Measurements from ENCODE around the gene PPP1R7.

Gene PPP1R7

DNA sequence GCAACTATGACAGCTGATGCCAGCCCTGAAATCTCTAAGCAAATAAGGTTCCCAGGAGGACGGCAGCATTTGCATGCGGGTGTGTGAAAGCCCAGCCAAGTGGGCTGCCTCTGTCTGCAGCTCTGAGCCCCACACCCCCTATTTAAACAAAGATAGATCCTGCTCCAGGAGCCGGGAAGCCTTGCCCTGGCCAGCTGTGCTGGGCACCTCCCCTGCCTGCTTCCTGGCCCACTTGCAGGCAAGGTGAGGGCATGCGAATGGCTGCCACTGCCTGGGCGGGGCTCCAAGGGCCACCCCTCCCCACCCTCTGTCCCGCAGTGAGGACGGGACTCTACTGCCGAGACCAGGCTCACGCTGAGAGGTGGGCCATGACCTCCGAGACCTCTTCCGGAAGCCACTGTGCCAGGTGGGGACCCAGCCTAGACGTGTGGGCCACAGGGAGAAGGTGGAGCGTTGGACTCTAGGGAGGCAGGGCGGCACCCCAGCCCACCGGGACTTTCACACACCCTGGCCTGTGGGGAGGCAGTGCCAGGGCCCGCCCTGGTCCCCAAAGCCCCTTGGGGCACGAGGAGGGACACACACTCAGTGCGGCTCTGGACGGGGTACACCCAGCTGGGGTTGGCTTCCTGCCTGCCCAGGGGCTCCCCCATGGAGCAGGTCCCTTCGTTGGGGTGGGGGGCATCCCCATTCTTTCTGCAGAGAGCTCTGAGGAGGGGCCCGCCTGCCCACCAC, 38.3 kb downstream of the PPP1R7 start, which contains the start of gene ANO7:
ANO7 (plus strand) TSS at position 317 of the 732 bp plus-strand sequence. CDS start 1,387 bp downstream, outside the sequence.
- TF ChIP-seq, protein P1, sequence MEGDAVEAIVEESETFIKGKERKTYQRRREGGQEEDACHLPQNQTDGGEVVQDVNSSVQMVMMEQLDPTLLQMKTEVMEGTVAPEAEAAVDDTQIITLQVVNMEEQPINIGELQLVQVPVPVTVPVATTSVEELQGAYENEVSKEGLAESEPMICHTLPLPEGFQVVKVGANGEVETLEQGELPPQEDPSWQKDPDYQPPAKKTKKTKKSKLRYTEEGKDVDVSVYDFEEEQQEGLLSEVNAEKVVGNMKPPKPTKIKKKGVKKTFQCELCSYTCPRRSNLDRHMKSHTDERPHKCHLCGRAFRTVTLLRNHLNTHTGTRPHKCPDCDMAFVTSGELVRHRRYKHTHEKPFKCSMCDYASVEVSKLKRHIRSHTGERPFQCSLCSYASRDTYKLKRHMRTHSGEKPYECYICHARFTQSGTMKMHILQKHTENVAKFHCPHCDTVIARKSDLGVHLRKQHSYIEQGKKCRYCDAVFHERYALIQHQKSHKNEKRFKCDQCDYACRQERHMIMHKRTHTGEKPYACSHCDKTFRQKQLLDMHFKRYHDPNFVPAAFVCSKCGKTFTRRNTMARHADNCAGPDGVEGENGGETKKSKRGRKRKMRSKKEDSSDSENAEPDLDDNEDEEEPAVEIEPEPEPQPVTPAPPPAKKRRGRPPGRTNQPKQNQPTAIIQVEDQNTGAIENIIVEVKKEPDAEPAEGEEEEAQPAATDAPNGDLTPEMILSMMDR (IDR thresholded peaks at IDR 0.05): no peak
- Histone ChIP-seq H3K27ac (no peak within 1 kb of the TSS), H3K4me3 (no peak within 1 kb of the TSS)
- DNase-seq (ENCODE audit: low spot score): no peak

DNA sequence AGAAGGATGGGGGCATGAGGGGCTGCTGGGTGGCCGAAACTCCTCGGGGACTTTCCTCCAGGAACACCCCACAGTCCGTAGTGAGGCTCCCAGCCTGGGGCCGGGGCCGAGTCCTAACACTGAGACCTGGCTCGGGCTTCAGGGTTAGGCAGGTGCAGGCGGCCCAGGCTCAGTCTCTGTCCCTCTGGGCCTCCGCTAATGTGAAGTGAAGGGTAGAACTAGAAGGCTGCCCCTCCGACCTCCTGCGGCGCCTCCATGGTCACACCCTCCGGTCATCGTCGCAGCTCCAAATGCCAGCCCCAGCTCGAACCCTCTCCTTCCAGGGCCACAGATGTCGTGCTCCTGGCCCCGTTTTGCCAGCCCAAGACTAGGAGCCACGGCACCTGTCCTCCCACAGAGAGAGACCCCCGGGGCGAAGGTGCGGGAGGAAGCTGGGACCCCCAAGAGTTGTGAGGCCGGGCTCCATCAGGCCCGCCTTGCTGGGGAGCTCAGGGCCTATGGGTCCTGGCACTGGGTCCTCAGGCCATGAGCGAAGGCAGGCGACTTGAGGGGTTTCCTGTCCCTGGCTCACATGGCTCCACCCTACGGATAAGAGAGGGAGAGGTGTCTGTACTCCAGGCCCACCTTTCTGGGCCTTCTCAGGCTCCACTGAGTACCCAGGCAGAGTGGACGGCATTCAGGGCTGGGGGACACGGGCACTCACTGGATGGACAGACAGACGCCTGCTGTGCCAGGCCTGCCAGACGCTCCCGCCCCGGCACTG, 39.0 kb downstream of the PPP1R7 start:
- no peak for DNase-seq (ENCODE audit: low spot score)
- no peak overlapping the region for H3K4me3 ChIP-seq
- TF ChIP-seq, protein P1 (IDR thresholded peaks at IDR 0.05): no peak
- H3K27ac ChIP-seq: no peak overlapping the region

GRCh38 chr2:241189856-241190201, 39.6 kb downstream of the PPP1R7 start:
- H3K4me3 ChIP-seq: no peak overlapping the region
- DNase-seq (ENCODE audit: low spot score): no peak
- H3K27ac ChIP-seq: no peak overlapping the region
- TF ChIP-seq, protein P1 (IDR thresholded peaks at IDR 0.05): no peak

- no peak for DNase-seq (ENCODE audit: low spot score)
- Histone ChIP-seq H3K27ac (no peak overlapping the region), H3K4me3 (no peak overlapping the region)
- TF ChIP-seq, protein P1 (IDR thresholded peaks at IDR 0.05): no peak
These were observed 40.2 kb downstream of the PPP1R7 start for GRCh38 chr2:241190291-241190981.

- H3K27ac ChIP-seq: no peak overlapping the region
- H3K4me3 ChIP-seq: no peak overlapping the region
- DNase-seq (ENCODE audit: low spot score): no peak
- TF ChIP-seq, protein P1 (IDR thresholded peaks at IDR 0.05): no peak
These were observed 40.8 kb downstream of the PPP1R7 start for GRCh38 chr2:241191081-241191480.

DNA sequence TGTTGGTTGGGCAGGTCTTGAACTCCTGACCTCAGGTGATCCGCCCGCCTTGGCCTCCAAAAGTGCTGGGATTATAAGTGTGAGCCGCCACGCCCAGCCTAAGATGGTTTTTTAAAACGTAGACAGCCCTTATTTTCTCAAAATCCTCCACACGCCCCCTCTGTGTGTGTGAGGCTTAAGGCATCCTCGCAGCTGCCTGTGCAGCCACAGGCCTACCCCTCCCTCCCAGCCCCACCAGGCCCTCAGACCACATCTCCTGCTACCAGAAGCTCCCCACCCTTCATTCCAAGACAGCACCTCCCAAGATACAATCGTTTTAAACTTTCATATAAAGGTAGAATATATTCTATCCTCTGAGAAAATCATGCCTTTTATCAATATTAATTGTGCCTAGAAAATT, 43.0 kb downstream of the PPP1R7 start:
- TF ChIP-seq, protein P1 (IDR thresholded peaks at IDR 0.05): no peak
- H3K27ac ChIP-seq: no peak overlapping the region
- no peak overlapping the region for H3K4me3 ChIP-seq
- no peak for DNase-seq (ENCODE audit: low spot score)
